Measurements from ENCODE around the gene ST6GALNAC3. TPM values are rescaled to one million over a fixed set of nuclear protein-coding genes. Genes with fewer than 3 reads are reported as not detected.

The ST6GALNAC3 gene
- total RNA-seq, 1 donor from 2014 or later = 11.7 TPM

GRCh38 chr1:76583875-76584477, 509.4 kb downstream of the ST6GALNAC3 start:
- DNase-seq (ENCODE audit: low spot score) = no peak

- DNase-seq (ENCODE audit: low spot score) = no peak
Measured at GRCh38 chr1:76585980-76586674, 511.6 kb downstream of the ST6GALNAC3 start.

- no peak for DNase-seq (ENCODE audit: low spot score)
Measured at GRCh38 chr1:76587212-76587611, 512.7 kb downstream of the ST6GALNAC3 start.

GRCh38 chr1:76591461-76591860, 516.9 kb downstream of the ST6GALNAC3 start:
- DNase-seq (ENCODE audit: low spot score) = no peak

GRCh38 chr1:76591963-76592362, 517.4 kb downstream of the ST6GALNAC3 start:
- DNase-seq (ENCODE audit: low spot score) = no peak

GRCh38 chr1:76593141-76593540, 518.6 kb downstream of the ST6GALNAC3 start:
- no peak for DNase-seq (ENCODE audit: low spot score)

- DNase-seq (ENCODE audit: low spot score) = no peak
Measured at GRCh38 chr1:76593618-76594017, 519.1 kb downstream of the ST6GALNAC3 start.

- DNase-seq (ENCODE audit: low spot score) = no peak
Measured at GRCh38 chr1:76595024-76595423, 520.5 kb downstream of the ST6GALNAC3 start.

- no peak for DNase-seq (ENCODE audit: low spot score)
Measured at GRCh38 chr1:76601465-76601864, 526.9 kb downstream of the ST6GALNAC3 start.

GRCh38 chr1:76607717-76608116, 533.2 kb downstream of the ST6GALNAC3 start:
- DNase-seq (ENCODE audit: low spot score) = no peak

- DNase-seq (ENCODE audit: low spot score) = no peak
Measured at GRCh38 chr1:76611770-76612445, 537.4 kb downstream of the ST6GALNAC3 start.

GRCh38 chr1:76613886-76614285, 539.3 kb downstream of the ST6GALNAC3 start:
- no peak for DNase-seq (ENCODE audit: low spot score)

- DNase-seq (ENCODE audit: low spot score) = no peak
Measured at GRCh38 chr1:76615253-76616035, 540.9 kb downstream of the ST6GALNAC3 start.

GRCh38 chr1:76620371-76620770, 545.8 kb downstream of the ST6GALNAC3 start:
- no peak for DNase-seq (ENCODE audit: low spot score)

GRCh38 chr1:76622774-76623528, 548.4 kb downstream of the ST6GALNAC3 start:
- DNase-seq (ENCODE audit: low spot score) = no peak

- no peak for DNase-seq (ENCODE audit: low spot score)
Measured at GRCh38 chr1:76625886-76626678, 551.5 kb downstream of the ST6GALNAC3 start.

GRCh38 chr1:76627498-76627897, 553.0 kb downstream of the ST6GALNAC3 start:
- DNase-seq (ENCODE audit: low spot score) = no peak

GRCh38 chr1:76627901-76628300, 553.4 kb downstream of the ST6GALNAC3 start:
- DNase-seq (ENCODE audit: low spot score) = no peak

GRCh38 chr1:76632136-76632535, 557.6 kb downstream of the ST6GALNAC3 start:
- no peak for DNase-seq (ENCODE audit: low spot score)

- no peak for DNase-seq (ENCODE audit: low spot score)
Measured at GRCh38 chr1:76635784-76636183, 561.2 kb downstream of the ST6GALNAC3 start.

- DNase-seq (ENCODE audit: low spot score) = no peak
Measured at GRCh38 chr1:76639181-76639580, 564.6 kb downstream of the ST6GALNAC3 start.
